Germinal center (tissue), 1 donor: ENCODE measurements around the gene BRD3.
A peak's percentile ranks its signal among the peaks of the same experiment; 100 is the strongest.

Experiments
- DNase-seq: peaks from one replicate; pipeline ENCODE4 v3.0.0; 2012; ENCODE audit warnings: mixed read lengths, low spot score

Gene BRD3

DNA sequence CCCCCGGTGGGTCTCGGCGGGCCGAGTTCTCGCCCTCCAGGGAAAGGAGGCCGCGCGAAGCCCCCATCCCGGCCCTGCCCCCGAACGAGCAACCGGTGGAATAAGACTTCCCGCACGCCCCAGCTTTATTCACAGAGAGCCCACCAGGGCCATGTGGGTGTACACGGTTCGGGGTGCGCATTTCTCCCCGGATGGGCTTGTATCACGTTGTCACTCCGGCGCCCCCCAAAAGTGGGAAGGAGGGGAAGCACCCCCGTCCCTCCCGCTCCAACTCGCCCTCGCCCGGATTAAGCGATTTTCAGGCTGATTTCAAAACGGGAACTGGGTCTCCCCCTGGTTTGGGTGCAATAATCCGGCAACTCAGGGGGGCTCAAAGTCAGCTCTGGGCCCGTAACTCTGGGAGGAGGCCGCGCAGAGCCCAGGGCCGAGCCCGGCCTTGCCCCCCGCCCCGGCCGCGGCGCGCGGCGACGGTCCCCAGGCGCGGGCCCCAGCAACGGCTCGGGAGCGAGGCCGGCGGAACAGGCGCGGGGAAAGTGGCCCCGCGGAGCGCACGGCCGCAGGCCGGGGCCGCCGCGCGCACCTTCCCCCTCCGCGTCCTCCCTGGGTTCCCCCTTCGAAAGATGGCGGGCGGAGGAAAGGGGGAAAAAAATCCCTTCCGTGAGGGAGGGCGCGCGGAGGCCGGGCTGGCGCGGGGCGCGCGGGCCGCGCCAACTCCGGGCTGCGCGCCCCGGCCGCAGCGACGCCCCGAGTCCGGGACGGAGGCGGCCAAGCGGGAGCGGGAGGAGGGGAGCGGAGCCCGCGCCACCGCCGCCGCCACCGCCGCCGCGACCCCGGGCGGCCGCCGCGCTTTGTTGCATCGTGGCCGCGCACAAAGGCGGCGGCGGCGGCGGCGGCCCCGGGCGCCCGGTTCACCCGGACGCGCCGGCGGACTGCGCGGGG is 644 bp downstream of the BRD3 start:
- peak; percentile 37 for DNase-seq

DNA sequence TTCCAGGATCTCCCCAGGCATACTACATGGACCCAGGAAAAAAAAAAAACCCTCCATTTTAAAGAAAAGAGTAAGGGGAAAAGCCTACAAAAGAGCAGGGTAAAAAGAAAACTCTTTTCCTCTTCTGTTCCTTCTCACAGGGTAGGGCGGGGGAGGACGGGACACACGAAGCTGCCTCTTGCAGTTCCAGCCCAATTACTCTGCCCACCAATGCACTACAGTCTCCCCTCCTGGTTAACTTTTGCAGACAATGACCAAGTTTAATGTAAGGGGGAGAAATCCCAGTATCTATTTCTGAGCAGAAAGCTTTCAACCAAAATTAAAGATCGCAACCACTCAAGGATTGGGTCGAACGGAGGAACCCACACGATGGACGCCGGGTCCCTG is 1.3 kb downstream of the BRD3 start:
- DNase-seq, result no peak

DNA sequence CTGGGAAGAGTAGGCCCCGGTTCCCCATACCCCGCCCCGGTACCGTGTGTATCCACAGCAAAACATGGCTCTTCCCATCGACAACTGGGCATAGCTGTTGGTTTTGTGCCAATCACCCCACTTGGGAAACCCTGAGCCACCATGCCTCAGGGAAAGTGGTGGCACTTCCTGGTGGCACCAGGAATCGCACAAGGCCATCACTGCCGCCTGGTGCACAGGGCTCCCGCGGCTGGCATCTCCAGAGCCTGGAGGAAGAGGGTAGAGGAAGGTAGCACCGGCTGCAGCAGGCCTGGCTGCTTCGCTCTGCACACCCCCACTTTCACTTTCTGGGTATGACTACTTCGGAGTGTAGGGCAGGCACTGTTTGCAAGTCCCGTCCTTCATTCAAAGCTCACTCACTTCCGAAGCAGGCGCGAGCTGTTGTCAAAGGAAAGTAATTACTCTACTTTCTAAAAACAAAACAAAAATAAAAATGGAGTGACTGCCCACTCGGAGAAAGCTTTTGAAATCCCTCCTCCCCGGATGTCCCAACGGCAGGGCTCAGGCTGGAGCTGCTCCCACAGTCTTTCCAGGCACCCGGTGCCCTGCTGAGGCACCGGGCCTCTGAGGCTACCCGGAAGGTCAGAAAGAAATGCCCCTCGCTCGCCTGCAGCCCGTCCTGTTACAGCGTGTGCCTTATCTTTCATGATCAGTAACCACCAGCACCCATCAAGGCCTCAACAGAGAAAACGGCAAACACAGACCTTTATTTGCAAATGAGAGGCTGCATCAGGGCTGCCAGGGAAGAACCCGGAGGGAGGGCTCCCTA is 2.0 kb downstream of the BRD3 start:
- DNase-seq, result peak; percentile 73

DNA sequence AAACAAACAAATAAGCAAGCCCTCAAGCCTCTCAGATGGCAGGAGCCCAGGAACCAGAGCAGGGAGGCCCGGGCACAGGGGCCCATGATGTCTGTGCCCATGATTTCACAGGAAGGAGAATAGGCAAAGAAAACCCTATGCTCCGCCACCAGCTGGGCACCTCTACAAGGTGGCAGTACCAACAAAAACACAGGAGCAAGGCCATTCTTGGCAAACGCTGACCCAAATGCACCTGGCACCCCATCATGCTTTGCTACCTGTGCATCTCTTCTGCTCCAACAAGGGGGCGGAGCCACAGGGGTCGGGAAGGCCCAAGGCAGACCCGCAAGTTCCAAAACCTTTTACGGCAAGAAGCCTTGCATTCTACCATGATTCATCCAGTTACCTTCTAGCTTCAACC is 3.1 kb downstream of the BRD3 start:
- DNase-seq, result no peak

DNA sequence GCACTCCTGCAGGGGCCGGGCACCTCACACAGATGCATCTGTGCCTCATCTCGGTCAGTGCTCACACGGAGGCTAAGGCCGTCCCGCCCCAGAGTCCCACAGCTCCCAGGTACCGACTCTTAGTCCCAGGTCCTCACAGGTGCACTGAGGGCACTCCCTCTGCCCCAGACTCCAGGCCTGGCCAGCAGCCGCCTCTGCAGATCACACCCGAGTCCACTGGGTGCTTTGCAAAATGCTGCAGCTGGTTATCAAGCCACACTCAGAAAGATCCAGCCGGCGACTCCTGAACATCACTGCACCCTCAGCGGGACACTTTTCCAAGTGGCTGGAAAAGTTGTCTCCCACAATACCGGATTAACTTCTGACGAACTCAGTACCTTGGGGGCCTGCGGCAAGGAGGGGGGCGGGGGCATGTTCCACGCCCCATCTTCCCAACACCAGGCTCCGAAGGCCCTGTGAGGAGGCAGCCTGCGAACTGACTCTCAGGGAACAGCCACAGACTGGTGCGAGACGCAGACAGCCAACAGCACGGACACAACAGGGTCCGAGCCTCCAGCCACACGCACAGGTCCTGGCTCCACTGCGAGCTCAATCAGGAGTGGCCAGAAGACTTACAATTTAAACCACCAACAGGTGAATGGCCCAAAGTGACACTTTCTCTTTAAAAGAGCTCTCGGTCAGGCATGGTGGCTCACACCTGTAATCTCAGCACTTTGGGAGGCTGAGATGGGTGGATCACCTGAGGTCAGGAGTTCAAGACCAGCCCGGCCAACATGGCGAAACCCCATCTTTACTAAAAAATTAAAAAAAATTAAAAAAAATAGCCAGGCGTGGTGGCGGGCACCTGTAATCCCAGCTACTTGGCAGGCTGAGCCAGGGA is 4.0 kb downstream of the BRD3 start:
- DNase-seq, result no peak

DNA sequence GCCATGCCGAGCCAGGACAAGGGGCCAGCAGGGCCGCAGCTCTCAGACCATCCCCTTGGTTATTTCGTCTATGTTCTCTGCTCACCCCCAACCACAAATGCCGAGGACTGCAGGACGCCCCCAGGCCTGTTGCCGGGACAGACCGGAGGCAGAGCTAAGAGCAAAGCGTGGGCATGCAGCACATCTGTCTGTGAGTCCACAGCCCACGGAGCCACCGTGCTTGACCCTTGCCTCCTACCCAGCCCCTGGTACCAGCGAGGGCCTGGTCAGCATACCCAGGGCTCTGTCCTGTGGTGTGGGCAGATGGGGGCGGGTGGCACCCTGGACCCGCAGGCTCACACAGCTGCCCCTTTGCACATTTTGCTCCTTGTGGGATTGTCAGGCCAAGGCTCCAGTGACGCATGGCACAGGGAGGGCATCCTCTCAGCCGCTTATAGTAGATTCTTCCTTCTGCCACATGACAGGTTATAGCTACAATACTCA is 4.7 kb downstream of the BRD3 start:
- DNase-seq, result no peak

DNA sequence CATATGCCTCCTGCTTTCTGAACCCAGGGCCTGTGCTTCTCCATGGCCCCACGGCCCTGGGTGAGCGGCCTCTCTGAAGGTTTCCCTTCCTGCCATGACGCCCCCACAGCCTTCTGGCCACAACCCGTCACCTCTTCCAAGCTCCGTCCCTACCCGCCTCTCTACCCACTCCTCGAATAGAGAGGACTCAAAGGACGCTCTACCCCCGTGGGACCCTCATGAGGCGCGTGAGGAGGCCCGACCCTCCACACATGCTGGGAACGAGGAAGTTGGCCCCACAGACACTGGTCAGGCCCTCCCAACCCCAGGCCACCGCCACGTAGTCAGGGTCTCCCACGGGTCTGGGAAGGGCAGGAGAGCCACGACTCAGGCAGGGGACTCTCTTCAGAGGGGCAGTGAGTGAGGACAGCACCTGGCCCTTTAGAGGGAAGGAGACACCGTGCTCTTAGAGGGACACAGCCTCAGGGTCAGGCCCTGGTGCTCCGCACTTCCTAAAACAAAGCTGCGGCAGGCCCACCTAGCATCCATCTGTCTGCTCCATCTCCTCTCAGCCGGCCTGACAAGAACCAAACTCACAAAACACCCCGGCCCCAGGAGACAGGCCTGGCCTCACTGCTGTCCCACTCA is 5.3 kb downstream of the BRD3 start:
- DNase-seq, result no peak

DNA sequence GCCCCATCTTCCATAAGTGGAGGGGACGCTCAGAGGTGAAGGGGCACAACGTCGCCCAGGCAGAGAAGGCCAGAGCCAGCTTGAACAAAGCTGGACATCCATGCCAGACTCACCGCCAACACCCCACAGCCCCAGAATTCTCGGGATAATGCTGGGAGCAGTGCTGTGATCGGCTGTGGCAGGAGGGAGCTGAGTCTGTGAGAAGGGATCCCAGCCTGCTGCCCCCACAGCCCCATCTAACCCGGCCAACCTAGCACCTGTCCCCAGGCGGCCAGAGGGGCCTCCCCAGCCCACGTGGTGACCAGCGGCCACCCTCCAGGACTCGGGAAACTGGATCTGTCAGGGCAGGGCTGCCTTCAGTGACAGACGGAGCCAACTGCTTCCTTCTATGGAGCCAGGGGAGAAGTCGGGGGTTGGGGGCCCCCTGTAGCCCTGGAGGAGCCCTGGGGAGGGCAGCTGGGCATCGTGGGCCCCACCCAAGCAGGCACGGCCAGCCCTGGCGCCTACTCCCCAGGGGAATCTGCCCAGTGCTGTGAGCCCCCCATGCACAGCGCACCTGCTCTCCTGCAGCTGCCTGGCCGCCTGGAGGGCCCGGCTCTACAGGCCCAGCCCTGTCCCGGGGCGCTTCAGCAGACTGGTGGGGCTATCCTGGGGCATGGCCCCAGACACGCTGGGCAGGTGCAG is 6.0 kb downstream of the BRD3 start:
- DNase-seq, result no peak

DNA sequence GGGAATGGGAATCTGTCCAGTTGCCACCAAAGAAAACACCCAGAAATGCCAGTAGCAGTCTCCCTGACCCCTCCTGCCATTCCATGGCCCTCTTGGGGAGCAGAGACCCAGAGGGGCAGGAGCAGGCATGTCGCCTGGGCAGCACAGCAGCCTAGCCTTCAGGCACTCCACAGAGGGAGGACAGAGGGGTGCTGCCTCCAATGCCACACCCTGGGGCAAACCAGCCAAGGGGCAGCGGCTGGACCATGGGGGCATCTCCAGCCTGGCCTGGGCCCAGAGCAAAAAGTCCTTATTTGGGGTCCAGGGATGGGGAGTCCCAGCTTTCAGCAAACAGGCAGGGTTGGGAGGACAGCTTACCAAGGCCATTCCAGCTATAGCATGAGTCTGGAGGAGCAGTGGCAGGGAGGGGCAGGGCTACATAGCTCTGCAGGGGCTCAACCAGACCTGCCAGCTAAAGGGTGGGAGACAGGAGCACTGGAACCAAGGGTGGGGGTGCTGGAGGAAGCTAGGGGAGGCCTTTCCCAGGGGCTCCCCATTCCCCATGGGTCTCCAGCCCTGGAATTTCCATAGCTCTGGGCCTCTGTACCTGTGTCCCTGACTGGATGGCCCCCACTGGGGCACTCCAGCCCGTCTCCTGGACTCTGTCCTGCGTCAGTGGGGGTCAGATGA is 6.7 kb downstream of the BRD3 start:
- no peak for DNase-seq

DNA sequence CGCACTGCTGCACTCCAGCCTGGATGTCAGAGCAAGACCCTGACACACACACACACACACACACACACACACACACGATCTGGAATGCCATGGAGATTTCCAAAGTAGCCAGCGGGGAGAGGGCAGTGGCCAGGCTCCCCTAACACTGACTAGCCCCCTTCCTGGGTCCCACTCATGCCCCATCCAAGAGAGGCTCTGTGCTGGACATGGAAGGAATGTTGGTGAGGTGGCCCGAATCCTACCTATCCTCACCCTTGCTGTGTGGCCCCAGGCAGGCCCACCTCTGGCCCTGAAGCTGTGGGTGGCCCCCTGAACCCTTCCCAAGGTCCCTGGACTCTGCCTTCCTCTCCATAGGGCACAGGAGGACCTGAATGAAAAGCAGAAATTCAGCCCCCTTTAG is 7.3 kb downstream of the BRD3 start:
- no peak for DNase-seq

DNA sequence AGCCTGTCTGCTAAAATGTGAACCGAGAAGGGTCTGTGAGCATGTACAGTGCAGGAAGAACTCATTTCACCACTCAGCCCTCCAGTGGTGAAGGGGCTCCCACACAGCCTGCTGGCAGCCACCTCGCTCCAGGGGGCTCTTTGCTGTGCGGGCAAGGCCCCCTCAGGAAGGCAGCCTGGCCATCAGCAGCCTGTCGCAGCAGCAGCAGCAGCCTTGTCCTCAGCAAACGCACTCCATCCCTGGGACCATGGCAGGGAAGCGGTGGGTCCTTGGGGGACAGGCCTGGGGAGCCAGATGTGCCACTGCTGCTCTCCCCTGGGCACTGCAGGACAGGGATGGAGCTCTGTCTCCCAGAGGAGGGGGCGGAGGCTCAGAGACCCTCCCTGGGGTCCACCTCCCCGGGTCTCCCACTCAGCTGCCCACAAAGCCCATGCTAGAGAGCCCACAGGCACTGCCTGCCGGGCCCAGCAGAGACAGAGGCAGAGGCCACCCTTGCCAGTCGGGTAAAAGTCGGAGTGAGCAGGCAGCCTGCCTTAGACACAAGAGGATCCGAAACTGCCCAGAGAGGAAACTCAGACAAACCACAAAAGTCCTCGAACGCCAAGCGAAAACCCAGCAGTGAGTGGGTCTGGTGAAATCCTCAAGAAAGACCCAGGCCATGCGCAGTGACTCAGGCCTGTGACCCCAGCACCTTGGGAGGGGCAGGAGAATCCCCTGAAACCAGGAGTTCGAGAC is 8.0 kb downstream of the BRD3 start:
- DNase-seq, result peak; percentile 77

DNA sequence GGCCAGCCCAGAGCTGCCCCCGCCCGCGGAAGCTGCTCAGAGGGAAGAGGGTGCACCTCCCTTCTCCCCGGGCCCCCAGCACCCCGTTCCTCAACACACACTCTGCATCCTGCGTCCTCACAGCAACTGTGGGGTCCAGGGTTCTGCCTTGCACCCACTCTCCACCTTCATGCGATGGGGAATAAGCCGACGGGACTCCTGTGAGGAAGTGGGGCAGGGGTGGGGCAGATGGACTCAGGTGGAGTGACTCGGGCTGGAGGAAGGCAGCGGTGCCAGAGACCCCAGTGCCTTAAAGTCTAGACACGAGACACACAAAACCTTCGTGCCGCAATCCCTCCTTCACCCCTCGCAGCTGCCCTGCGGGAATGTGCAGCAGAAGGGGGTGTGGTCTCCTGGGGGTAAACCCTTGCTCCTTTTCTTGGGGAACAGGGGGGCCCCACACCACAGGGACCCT is 8.6 kb downstream of the BRD3 start:
- DNase-seq, result no peak

DNA sequence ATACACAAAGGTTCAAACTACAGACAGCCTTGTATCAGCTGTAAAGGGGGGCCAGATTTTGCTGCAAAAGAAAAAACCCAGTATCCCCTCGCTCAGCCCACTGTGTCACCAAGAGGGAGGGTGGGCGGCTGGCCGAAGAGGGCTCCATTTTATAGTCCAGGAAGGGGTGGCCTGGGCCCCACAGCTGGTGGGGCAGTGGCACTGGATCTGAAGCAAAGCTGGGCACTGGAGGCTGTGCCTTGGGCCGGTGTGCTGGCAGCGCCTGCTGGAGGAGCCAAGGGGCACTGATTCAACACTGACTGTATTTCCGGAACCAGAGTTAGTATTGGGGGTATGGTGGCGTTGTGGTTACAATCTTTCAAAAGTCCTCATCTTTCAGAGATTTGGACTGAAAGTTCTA is 9.1 kb downstream of the BRD3 start:
- DNase-seq, result no peak

DNA sequence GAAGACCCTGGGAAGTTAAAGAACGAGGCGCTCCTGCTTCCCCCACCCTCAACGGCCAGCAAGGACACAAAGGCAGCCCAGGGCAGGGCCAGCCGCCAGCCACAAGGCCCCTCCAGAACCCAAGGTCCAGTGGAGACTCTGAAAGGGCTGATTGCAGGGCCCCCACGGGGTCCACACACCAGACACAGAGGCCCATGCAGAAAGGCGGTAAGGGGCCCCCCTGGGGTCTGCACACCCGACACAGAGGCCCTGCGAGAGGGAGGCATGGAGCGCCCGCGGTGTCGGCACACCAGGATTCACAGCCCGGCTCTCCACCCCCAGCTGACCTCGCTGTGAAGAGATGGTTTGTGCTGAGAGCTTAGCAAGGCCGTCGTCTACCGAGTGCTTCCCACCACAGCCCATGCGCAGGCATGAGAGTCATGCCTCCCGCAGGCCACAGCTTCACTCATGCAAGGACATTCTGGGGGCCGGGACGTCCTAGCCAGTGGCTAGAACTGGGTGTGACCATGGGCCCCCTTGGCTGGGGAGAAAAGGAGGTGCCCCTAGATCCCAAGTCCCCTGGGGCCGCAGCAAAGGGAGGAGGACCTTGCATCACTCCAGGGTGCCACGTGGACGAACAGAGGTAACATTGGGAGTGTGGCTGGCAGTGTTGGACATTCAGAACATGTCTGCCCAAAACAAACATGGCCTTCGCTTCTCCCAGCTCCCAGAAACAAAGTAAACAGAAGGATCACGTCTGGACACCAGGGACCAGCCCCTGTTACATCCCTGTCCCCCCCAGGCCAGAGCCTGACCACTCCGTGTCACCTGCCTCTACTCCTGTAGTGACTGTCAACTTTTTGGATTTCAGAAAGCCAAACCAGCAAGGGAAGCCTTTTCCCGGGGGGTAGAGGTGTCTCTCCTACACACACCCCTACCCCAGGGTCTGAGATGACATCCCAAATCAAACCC is 9.8 kb downstream of the BRD3 start:
- DNase-seq, result no peak

DNA sequence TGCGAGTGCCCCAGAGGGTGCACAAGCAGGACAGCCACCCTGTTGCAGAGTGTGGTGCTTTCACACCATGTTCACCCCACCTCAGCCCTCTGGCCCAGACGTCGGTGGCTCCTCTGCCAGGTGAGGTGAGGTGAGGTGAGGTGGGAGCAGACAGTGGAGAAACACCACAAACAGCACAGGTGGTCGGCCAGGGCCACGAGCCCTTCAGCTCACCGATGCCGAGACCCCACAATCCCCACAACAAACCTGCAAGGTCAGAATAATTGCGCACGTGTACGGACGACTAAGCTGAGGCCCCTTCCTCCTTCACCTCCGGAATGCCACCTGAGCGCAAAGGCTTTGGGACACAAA is 10.5 kb downstream of the BRD3 start:
- DNase-seq, result no peak

DNA sequence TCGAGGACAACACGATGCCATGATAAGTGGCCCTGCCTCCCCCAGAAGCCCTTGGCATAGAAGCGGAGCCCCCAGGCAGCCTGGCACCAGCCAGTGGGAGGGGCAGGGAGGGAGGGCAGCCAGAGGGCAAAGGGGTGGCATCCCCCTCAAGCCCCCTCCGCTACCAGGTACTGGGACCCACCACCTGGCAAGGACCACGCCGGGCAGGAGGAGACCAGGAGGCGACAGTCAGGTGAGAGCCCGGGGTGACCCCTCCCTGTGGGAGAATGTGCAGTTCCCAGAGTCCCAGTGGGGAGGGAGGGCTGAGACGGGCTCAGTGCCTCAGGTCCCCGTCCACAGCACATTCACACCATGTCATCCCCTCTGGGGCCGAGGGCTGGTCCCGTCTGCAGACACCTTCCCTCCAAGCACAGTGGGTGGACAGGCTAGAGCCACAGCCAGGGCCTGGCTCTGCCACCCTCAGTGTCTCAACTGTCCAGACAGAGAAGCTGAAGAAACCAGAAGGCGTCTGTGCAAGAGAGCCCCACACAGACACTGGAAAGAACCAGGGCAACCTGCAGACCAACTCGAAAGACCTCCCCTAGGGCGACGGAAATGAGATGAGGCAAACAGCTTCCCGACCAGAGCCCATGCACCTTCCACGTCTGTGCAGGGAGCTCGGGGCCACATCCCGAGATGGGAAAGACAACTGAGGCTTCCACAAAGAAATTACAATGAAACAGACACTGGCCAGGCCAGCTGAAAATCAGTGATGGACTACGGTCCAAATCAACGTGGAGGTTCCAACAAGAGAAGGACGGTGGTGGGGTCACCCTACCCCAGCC is 11.1 kb downstream of the BRD3 start:
- DNase-seq, result no peak

DNA sequence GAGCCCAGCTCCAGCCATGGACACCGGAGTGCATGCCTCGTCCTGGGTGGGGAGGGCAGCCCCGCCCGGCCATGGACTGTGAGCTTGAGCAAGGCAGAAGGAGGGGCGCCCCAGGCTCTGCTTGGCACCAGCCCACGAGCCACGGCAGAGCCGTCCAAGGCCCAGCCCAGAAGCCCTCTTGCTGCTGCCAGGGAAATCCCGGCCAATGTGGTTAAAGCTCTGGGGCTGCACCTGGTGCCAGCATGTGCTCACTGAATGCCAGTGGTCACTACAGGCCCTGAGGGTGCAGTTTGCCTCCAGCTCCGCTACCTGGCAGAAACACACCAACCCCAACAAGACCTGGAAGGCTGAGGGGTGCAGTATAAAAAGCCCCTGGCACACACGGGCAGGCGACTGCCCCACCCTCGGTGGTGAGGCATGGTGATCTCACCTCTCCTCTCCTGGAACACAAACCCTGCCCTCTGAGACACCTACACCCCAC is 11.8 kb downstream of the BRD3 start:
- no peak for DNase-seq
